Calu3 (cell line): ENCODE data around the gene FSHR. TPM values are rescaled to one million over a fixed set of nuclear protein-coding genes. Genes with fewer than 3 reads are reported as not detected.

Source experiments
- BruUV-seq: library from RNA; stranded (reverse); fragments of 400-500 nt; replicated peaks from 2 replicates; lab custom pipeline; 2021; lab: Mats Ljungman, UMichigan
- CTCF ChIA-PET: fragments of 300-600 bp; sonication (Branson Sonifier 250); formaldehyde crosslinking; loops from one replicate; lab custom pipeline; 2022; ENCODE audit warnings: antibody characterized with exemption; lab: Charles Lee
- DNase-seq: peaks from one replicate; pipeline ENCODE4 v3.0.0; 2022
- H3K27ac Mint-ChIP-seq: one replicate; pipeline ENCODE4 v1.8.0; 2022; ENCODE audit warnings: mixed read lengths; ENCODE audit not compliant: unreplicated experiment
- H3K27me3 Mint-ChIP-seq: one replicate; pipeline ENCODE4 v1.8.0; 2022; ENCODE audit warnings: mixed read lengths; ENCODE audit not compliant: unreplicated experiment
- H3K36me3 Mint-ChIP-seq: one replicate; pipeline ENCODE4 v1.8.0; 2022; ENCODE audit warnings: mild to moderate bottlenecking, moderate library complexity, mixed read lengths; ENCODE audit not compliant: insufficient read depth, unreplicated experiment
- H3K4me1 Mint-ChIP-seq: one replicate; pipeline ENCODE4 v1.8.0; 2022; ENCODE audit warnings: mild to moderate bottlenecking, low read depth, mixed read lengths; ENCODE audit not compliant: unreplicated experiment
- H3K4me3 Mint-ChIP-seq: one replicate; pipeline ENCODE4 v1.8.0; 2022; ENCODE audit warnings: mild to moderate bottlenecking, low read depth, moderate library complexity, mixed read lengths; ENCODE audit not compliant: unreplicated experiment
- H3K9me3 Mint-ChIP-seq: one replicate; pipeline ENCODE4 v1.8.0; 2022; ENCODE audit warnings: low read depth, mixed read lengths; ENCODE audit not compliant: unreplicated experiment
- intact Hi-C: fragments of 100-400 bp; cut with micrococcal nuclease; formaldehyde crosslinking; loops from one replicate; pipeline ENCODE4 v1.10.0; 2022; ENCODE audit not compliant: unreplicated experiment
- total RNA-seq: library from RNA; stranded (reverse); gene quantifications from 2 replicates; pipeline ENCODE4 v1.2.3, GENCODE V29; 2022
- TF ChIP-seq, protein P1 (sequence below): fragments of 200-600 bp; IDR thresholded peaks from one replicate; pipeline ENCODE4 v1.8.0; 2022; ENCODE audit warnings: antibody characterized with exemption; ENCODE audit not compliant: unreplicated experiment

The FSHR gene
- total RNA-seq, 1 experiment from 2014 or later: not detected

DNA sequence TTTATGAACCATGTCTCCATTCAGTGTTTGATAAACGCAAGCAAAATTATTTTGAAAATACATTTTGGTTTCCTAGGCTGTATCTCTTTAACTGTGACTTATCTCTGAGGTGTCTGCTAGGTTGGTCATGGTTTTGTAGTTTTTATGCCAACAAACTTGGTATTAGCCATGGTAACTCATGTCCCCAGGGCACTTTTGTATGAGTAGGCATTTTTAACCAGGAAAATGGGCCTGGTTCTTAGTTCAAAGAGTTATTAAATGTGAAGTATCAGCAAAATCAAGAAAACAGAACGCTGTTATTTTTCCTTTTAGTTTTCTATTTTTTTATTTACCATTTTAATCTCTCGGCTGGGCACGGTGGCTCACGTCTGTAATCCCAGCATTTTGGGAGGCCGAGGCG, 219.5 kb downstream of the FSHR start:
- Mint-ChIP-seq H3K36me3 (no peaks in the 10 kb centered on the region), H3K27me3 (peaks cover 15% of the 10 kb centered on the region), H3K27ac (no peak overlapping the region), H3K4me3 (no peak overlapping the region), H3K9me3 (peaks cover 6% of the 10 kb centered on the region), H3K4me1 (no peaks in the 10 kb centered on the region)
- no TSS peak for BruUV-seq
- DNase-seq: no peak
- TF ChIP-seq, protein P1, sequence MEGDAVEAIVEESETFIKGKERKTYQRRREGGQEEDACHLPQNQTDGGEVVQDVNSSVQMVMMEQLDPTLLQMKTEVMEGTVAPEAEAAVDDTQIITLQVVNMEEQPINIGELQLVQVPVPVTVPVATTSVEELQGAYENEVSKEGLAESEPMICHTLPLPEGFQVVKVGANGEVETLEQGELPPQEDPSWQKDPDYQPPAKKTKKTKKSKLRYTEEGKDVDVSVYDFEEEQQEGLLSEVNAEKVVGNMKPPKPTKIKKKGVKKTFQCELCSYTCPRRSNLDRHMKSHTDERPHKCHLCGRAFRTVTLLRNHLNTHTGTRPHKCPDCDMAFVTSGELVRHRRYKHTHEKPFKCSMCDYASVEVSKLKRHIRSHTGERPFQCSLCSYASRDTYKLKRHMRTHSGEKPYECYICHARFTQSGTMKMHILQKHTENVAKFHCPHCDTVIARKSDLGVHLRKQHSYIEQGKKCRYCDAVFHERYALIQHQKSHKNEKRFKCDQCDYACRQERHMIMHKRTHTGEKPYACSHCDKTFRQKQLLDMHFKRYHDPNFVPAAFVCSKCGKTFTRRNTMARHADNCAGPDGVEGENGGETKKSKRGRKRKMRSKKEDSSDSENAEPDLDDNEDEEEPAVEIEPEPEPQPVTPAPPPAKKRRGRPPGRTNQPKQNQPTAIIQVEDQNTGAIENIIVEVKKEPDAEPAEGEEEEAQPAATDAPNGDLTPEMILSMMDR: no peak
- intact Hi-C loops: no loop called here
- CTCF ChIA-PET: no interaction called here

DNA sequence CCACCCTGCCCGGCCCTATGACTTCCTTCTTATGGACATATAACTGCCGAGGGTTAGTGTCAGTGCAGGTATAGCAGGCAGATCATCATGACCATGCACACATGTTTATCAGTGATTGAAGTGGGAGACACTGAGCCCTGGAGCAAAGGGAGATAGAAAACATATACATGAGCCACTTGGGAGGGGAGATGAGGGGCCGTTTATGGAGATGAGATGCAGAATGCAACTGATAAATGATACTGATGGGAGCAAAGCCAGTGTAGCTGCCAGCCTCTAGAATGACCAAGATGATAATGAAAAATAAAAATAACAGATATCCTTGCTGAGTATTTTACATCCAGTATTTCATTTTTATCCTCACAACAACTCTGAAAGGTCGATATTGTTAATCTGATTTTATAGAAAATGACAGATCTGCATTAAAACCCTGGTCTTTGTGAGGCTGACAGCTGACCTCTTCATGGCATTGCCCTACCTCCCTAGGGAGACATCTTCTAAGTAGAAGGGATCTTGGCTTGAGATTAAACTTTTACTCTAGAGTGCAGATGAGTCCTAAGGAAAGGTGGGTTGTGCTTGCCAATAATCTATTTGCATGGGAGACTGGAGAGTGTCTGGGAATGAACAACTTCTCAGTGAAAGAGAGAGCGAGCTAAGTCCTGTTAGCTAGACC, 220.4 kb downstream of the FSHR start:
- Mint-ChIP-seq H3K27me3 (peaks cover 12% of the 10 kb centered on the region), H3K4me3 (no peak overlapping the region), H3K27ac (no peak overlapping the region), H3K4me1 (no peaks in the 10 kb centered on the region), H3K36me3 (no peaks in the 10 kb centered on the region), H3K9me3 (peaks cover 6% of the 10 kb centered on the region)
- CTCF ChIA-PET: no interaction called here
- BruUV-seq: no TSS peak
- no peak for DNase-seq
- TF ChIP-seq, protein P1: no peak
- intact Hi-C loops: no loop called here

DNA sequence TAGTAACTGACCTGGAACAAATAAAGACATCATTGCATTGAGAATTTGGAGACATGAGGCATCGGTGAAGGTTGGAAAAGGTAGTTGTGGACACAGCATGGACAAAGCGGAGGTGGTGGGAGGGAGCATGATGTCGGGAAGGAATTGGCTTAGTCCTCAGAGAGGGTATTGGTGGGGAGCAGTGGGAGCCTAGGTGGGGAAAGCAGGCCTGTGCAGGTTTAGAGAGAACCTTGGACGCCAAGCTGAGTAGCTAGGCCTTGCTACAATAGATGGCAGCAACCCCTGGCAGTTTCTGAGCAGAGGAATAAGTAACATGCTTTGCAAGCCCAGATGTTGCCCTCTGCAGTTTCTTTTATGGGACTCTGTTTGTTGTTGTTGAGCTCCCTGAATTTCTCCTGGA, 221.6 kb downstream of the FSHR start:
- no peaks in the 10 kb centered on the region for H3K36me3 Mint-ChIP-seq
- intact Hi-C loops: no loop called here
- no peak overlapping the region for H3K27ac Mint-ChIP-seq
- H3K27me3 Mint-ChIP-seq: no peaks in the 10 kb centered on the region
- no TSS peak for BruUV-seq
- H3K4me1 Mint-ChIP-seq: no peaks in the 10 kb centered on the region
- TF ChIP-seq, protein P1: no peak
- CTCF ChIA-PET: no interaction called here
- H3K4me3 Mint-ChIP-seq: no peak overlapping the region
- DNase-seq: no peak
- peaks cover 6% of the 10 kb centered on the region for H3K9me3 Mint-ChIP-seq

DNA sequence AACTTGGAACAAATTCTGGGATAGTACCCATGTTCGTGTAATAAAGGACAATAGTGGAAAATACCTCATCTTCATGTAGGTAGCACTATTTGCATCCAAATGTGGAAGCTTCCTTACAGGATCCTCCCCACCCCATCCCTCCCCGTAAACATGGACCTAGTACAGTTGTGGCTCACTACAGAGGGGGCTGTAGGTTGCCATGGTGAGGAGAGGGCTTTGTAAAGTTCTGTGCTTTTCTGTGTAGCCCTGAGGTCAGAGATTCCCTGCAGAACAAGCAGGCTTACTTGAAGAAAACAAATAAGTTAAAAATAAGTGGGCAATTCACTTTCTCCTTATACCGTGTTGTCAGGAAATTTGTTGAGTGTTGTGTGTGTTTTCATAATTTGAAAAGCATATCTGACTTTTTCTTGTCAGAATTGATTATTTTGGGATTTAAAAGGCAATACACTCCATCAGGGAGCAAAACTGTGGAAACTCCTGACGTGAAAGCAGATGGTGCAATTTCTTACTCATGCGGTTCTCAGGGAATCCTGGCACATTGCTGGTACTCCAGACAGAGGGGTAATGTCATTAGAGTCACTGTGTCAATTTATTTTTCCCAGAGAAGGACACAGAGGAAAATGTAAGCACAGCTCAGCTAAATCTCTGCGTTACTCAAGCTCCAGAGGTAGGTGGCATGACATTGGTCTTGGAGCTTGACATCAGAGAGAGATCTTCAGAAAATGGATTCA, 224.6 kb downstream of the FSHR start:
- no peaks in the 10 kb centered on the region for H3K27me3 Mint-ChIP-seq
- H3K4me3 Mint-ChIP-seq: no peak overlapping the region
- H3K36me3 Mint-ChIP-seq: no peaks in the 10 kb centered on the region
- intact Hi-C loops: no loop called here
- DNase-seq: no peak
- no peaks in the 10 kb centered on the region for H3K4me1 Mint-ChIP-seq
- CTCF ChIA-PET: no interaction called here
- BruUV-seq: no TSS peak
- H3K27ac Mint-ChIP-seq: no peak overlapping the region
- peaks cover 2% of the 10 kb centered on the region for H3K9me3 Mint-ChIP-seq
- TF ChIP-seq, protein P1: no peak
